HepG2 (cell line): Measurements from ENCODE around the gene SERPINE2. TPM values are rescaled to one million over a fixed set of nuclear protein-coding genes. Genes with fewer than 3 reads are reported as not detected.

Source experiments
- ATF1 ChIP-seq: IDR thresholded peaks from 2 replicates; pipeline ENCODE4 v1.6.1; 2016; ENCODE audit warnings: mild to moderate bottlenecking, control low read depth
- ETV5 ChIP-seq: IDR thresholded peaks from 2 replicates; pipeline ENCODE4 v1.6.1; 2018; ENCODE audit warnings: missing biosample characterization, missing genetic modification reagents, inconsistent platforms, borderline replicate concordance
- FOXK1 ChIP-seq: sonication (generic); formaldehyde crosslinking; IDR thresholded peaks from 2 replicates; pipeline ENCODE4 v1.4.0; 2020; ENCODE audit warnings: low read depth, missing genetic modification reagents, borderline replicate concordance
- NCOA2 ChIP-seq: sonication (generic); formaldehyde crosslinking; IDR thresholded peaks from 2 replicates; pipeline ENCODE4 v1.8.0; 2022; ENCODE audit warnings: inconsistent platforms
- NFE2 ChIP-seq: sonication (generic); formaldehyde crosslinking; IDR thresholded peaks from 2 replicates; pipeline ENCODE4 v1.4.0; 2020; ENCODE audit warnings: missing genetic modification reagents
- ZNF17 ChIP-seq: sonication (generic); formaldehyde crosslinking; IDR thresholded peaks from 2 replicates; pipeline ENCODE4 v1.5.0; 2020; ENCODE audit warnings: mild to moderate bottlenecking, missing genetic modification reagents
- ZNF354B ChIP-seq: sonication (generic); formaldehyde crosslinking; IDR thresholded peaks from 2 replicates; pipeline ENCODE4 v1.8.0; 2022; ENCODE audit warnings: mild to moderate bottlenecking, missing genetic modification reagents
- ZNF383 ChIP-seq: sonication (generic); formaldehyde crosslinking; IDR thresholded peaks from 2 replicates; pipeline ENCODE4 v1.4.0; 2020; ENCODE audit warnings: missing genetic modification reagents, mild to moderate bottlenecking, borderline replicate concordance
- ZNF512B ChIP-seq: sonication (generic); formaldehyde crosslinking; IDR thresholded peaks from 2 replicates; pipeline ENCODE4 v1.5.1; 2020; ENCODE audit warnings: missing genetic modification reagents, mild to moderate bottlenecking, borderline replicate concordance
- ZNF563 ChIP-seq: sonication (generic); formaldehyde crosslinking; IDR thresholded peaks from 2 replicates; pipeline ENCODE4 v1.8.0; 2022; ENCODE audit warnings: mild to moderate bottlenecking, moderate library complexity, missing genetic modification reagents
- ZNF577 ChIP-seq: sonication (generic); formaldehyde crosslinking; IDR thresholded peaks from 2 replicates; pipeline ENCODE4 v1.4.0; 2020; ENCODE audit warnings: mild to moderate bottlenecking, low read depth, missing genetic modification reagents, borderline replicate concordance
- ZNF660 ChIP-seq: sonication (generic); formaldehyde crosslinking; IDR thresholded peaks from 2 replicates; pipeline ENCODE4 v1.5.1; 2020; ENCODE audit warnings: mild to moderate bottlenecking, low read depth, missing genetic modification reagents, borderline replicate concordance
- ZNF678 ChIP-seq: sonication (generic); formaldehyde crosslinking; IDR thresholded peaks from 2 replicates; pipeline ENCODE4 v1.4.0; 2020; ENCODE audit warnings: mild to moderate bottlenecking, missing genetic modification reagents
- ZNF704 ChIP-seq: sonication (generic); formaldehyde crosslinking; IDR thresholded peaks from 2 replicates; pipeline ENCODE4 v1.8.1; 2023; ENCODE audit warnings: mild to moderate bottlenecking, inconsistent platforms, moderate library complexity, missing genetic modification reagents, borderline replicate concordance
- ZSCAN29 ChIP-seq: sonication (generic); formaldehyde crosslinking; conservative IDR thresholded peaks from 2 replicates; pipeline ENCODE4 v1.4.0; 2020; ENCODE audit warnings: mild to moderate bottlenecking, missing genetic modification reagents
- polyA plus RNA-seq, 8 experiments: library from polyadenylated mRNA; depleted of rRNA in 3 of 8; stranded (reverse) in 7 of 8; unstranded in 1 of 8; fragments of >200 nt; fragmentation: Illumina TruSeq in 4 of 8; extraction: Trizol in 4 of 8; gene quantifications; 2 replicates each; pipeline versions ENCODE4 v1.2.1 to v1.2.3, GENCODE V29; 2011 to 2016; ENCODE audit warnings: low read depth in 4 of 8, missing spikeins in 1 of 8, mixed read lengths in 1 of 8; ENCODE audit not compliant: insufficient read depth in 1 of 8
- total RNA-seq, 5 experiments: library from RNA; depleted of rRNA; stranded (reverse); fragments of >200 nt; fragmentation: Illumina TruSeq; extraction: Trizol; gene quantifications; 2 replicates each; pipeline ENCODE4 v1.2.3, GENCODE V29; 2016; ENCODE audit warnings: low read depth in 1 of 5
- TF ChIP-seq, protein P1 (sequence below): sonication (generic); formaldehyde crosslinking; IDR thresholded peaks from 2 replicates; pipeline ENCODE4 v1.4.0; 2020; ENCODE audit warnings: mild to moderate bottlenecking, missing genetic modification reagents
- TF ChIP-seq, protein P2 (sequence below): sonication (generic); formaldehyde crosslinking; IDR thresholded peaks from 2 replicates; pipeline ENCODE4 v1.4.0; 2020; ENCODE audit warnings: mild to moderate bottlenecking, missing genetic modification reagents
- TF ChIP-seq, protein P3 (sequence below): sonication (generic); formaldehyde crosslinking; IDR thresholded peaks from 2 replicates; pipeline ENCODE4 v1.5.0; 2020; ENCODE audit warnings: missing genetic modification reagents

Gene SERPINE2
- total and polyA plus RNA-seq, 2 of the 13 experiments (the other 11 are each of a cell fraction or from before 2014, with no cell fraction given), result 7.9 to 18.1 TPM

- TF ChIP-seq ZNF704 (CRISPR knock-in tag), result peak; percentile 85
- TF ChIP-seq ZNF577, result no peak
- no peak for TF ChIP-seq ATF1
- TF ChIP-seq, protein P1, sequence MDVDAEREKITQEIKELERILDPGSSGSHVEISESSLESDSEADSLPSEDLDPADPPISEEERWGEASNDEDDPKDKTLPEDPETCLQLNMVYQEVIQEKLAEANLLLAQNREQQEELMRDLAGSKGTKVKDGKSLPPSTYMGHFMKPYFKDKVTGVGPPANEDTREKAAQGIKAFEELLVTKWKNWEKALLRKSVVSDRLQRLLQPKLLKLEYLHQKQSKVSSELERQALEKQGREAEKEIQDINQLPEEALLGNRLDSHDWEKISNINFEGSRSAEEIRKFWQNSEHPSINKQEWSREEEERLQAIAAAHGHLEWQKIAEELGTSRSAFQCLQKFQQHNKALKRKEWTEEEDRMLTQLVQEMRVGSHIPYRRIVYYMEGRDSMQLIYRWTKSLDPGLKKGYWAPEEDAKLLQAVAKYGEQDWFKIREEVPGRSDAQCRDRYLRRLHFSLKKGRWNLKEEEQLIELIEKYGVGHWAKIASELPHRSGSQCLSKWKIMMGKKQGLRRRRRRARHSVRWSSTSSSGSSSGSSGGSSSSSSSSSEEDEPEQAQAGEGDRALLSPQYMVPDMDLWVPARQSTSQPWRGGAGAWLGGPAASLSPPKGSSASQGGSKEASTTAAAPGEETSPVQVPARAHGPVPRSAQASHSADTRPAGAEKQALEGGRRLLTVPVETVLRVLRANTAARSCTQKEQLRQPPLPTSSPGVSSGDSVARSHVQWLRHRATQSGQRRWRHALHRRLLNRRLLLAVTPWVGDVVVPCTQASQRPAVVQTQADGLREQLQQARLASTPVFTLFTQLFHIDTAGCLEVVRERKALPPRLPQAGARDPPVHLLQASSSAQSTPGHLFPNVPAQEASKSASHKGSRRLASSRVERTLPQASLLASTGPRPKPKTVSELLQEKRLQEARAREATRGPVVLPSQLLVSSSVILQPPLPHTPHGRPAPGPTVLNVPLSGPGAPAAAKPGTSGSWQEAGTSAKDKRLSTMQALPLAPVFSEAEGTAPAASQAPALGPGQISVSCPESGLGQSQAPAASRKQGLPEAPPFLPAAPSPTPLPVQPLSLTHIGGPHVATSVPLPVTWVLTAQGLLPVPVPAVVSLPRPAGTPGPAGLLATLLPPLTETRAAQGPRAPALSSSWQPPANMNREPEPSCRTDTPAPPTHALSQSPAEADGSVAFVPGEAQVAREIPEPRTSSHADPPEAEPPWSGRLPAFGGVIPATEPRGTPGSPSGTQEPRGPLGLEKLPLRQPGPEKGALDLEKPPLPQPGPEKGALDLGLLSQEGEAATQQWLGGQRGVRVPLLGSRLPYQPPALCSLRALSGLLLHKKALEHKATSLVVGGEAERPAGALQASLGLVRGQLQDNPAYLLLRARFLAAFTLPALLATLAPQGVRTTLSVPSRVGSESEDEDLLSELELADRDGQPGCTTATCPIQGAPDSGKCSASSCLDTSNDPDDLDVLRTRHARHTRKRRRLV (CRISPR knock-in tag), result peak; percentile 10; the same call in 1 of the 2 replicates
- no peak for TF ChIP-seq ZNF383 (CRISPR knock-in tag)
- TF ChIP-seq ZNF17 (CRISPR knock-in tag), result 0 out of 2 replicates have a peak, but pooled peaks have one; percentile 28
- TF ChIP-seq, protein P2, sequence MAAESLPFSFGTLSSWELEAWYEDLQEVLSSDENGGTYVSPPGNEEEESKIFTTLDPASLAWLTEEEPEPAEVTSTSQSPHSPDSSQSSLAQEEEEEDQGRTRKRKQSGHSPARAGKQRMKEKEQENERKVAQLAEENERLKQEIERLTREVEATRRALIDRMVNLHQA, result no peak
- TF ChIP-seq ETV5, result peak; percentile 67
- TF ChIP-seq, protein P3, sequence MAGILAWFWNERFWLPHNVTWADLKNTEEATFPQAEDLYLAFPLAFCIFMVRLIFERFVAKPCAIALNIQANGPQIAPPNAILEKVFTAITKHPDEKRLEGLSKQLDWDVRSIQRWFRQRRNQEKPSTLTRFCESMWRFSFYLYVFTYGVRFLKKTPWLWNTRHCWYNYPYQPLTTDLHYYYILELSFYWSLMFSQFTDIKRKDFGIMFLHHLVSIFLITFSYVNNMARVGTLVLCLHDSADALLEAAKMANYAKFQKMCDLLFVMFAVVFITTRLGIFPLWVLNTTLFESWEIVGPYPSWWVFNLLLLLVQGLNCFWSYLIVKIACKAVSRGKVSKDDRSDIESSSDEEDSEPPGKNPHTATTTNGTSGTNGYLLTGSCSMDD (CRISPR knock-in tag), result no peak
- TF ChIP-seq ZNF512B (CRISPR knock-in tag), result 0 out of 2 replicates have a peak, but pooled peaks have one; percentile 54
- TF ChIP-seq ZNF660, result no peak
- peak; percentile 69; the same call in 1 of the 2 replicates for TF ChIP-seq FOXK1 (CRISPR knock-in tag)
- no peak for TF ChIP-seq NFE2 (CRISPR knock-in tag)
- TF ChIP-seq ZNF678 (CRISPR knock-in tag), result no peak; the same call in 1 of the 2 replicates
- TF ChIP-seq NCOA2 (CRISPR knock-in tag), result peak; percentile 76
- peak; percentile 5; the same call in 1 of the 2 replicates for TF ChIP-seq ZNF354B (CRISPR knock-in tag)
- no peak; the same call in 1 of the 2 replicates for TF ChIP-seq ZSCAN29 (CRISPR knock-in tag)
- TF ChIP-seq ZNF563 (CRISPR knock-in tag), result peak; percentile 98
Measured at GRCh38 chr2:223944703-223945531, 94.2 kb downstream of the SERPINE2 start, which contains the start of gene WDFY1 (continued).
